NCI-H146 treated with DMSO at 0.1 percent for 48 hours (cell line): ENCODE measurements around the gene IGLL5.

Source experiments
- DNase-seq: peaks from one replicate; lab custom pipeline; 2025; ENCODE audit not compliant: unreplicated experiment; lab: John Stamatoyannopoulos, UW

Gene IGLL5

GRCh38 chr22:22883090-22883727, 4.4 kb upstream of the IGLL5 start:
- DNase-seq, result no peak

GRCh38 chr22:22884010-22884887, 3.4 kb upstream of the IGLL5 start:
- peak; percentile 53 for DNase-seq

GRCh38 chr22:22884888-22885840, 2.5 kb upstream of the IGLL5 start:
- no peak for DNase-seq

- DNase-seq, result no peak
Observed at GRCh38 chr22:22886546-22886945, 1.1 kb upstream of the IGLL5 start.

- DNase-seq, result no peak
Observed at GRCh38 chr22:22888571-22889353, 1.1 kb downstream of the IGLL5 start.

GRCh38 chr22:22890085-22890484, 2.5 kb downstream of the IGLL5 start:
- DNase-seq, result no peak

GRCh38 chr22:22891139-22891621, 3.6 kb downstream of the IGLL5 start:
- no peak for DNase-seq

GRCh38 chr22:22892096-22893052, 4.8 kb downstream of the IGLL5 start:
- DNase-seq, result no peak

- DNase-seq, result no peak
Observed at GRCh38 chr22:22893077-22893805, 5.6 kb downstream of the IGLL5 start.

GRCh38 chr22:22893891-22894739, 6.5 kb downstream of the IGLL5 start:
- no peak for DNase-seq

GRCh38 chr22:22894740-22895731, 7.4 kb downstream of the IGLL5 start:
- DNase-seq, result no peak

- DNase-seq, result no peak
Observed at GRCh38 chr22:22895776-22896445, 8.3 kb downstream of the IGLL5 start.

GRCh38 chr22:22896601-22897000, 9.0 kb downstream of the IGLL5 start:
- no peak for DNase-seq

- DNase-seq, result no peak
Observed at GRCh38 chr22:22897091-22897490, 9.5 kb downstream of the IGLL5 start.

- no peak for DNase-seq
Observed at GRCh38 chr22:22897947-22898346, 10.3 kb downstream of the IGLL5 start.

- peak; percentile 39 for DNase-seq
Observed at GRCh38 chr22:22898411-22898950, 10.9 kb downstream of the IGLL5 start.
